Measurements from ENCODE around the gene GNG12.
"Not testable (repeated sequence)": the region's sequence is repeated elsewhere in the genome, so short reads cannot be mapped to it uniquely, and the experiment has no call there.

Gene GNG12

GRCh38 chr1:67749844-67750690 is 83.2 kb downstream of the GNG12 start:
- FAIRE-seq = no peak

DNA sequence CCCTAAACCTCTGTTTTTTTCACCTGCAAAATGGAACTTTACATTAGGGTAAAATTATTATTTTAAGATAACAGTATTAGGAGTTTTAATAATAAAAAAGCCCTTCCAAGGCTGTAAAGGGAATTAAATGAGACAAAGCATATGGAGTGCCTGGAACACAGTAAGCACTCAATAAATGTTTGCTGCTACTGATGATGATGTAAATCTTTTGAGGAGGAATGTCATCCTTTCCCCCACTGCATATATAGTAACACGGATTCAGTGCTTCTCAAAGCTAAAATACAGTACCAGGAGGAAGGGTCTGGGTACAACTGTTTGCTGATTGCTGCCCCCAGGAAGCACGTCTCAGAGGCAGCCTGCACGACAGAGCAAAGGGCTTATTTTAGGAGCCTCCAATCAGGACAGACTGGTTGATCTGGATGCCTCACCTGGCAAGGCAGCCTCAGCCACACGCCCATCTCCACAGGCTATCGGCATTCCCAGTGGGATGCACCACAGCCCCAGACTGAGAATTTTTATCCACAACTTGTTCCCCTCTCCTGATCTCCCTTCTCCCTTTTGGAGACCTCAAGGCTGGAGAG is 83.9 kb downstream of the GNG12 start:
- FAIRE-seq = no peak

GRCh38 chr1:67748630-67749029 is 84.6 kb downstream of the GNG12 start:
- no peak for FAIRE-seq

GRCh38 chr1:67747671-67748546 is 85.4 kb downstream of the GNG12 start:
- no peak for FAIRE-seq

GRCh38 chr1:67745875-67746698 is 87.2 kb downstream of the GNG12 start:
- FAIRE-seq = no peak

- no peak for FAIRE-seq
Observed at GRCh38 chr1:67743072-67743725, 90.1 kb downstream of the GNG12 start.

GRCh38 chr1:67741736-67742135 is 91.5 kb downstream of the GNG12 start:
- no peak for FAIRE-seq

- peak; percentile 47 for FAIRE-seq
Observed at GRCh38 chr1:67741121-67741520, 92.1 kb downstream of the GNG12 start.

GRCh38 chr1:67740543-67740942 is 92.7 kb downstream of the GNG12 start:
- FAIRE-seq = no peak

- no peak for FAIRE-seq
Observed at GRCh38 chr1:67739361-67739760, 93.9 kb downstream of the GNG12 start.

- no peak for FAIRE-seq
Observed at GRCh38 chr1:67738401-67738800, 94.9 kb downstream of the GNG12 start.

GRCh38 chr1:67737875-67738274 is 95.4 kb downstream of the GNG12 start:
- FAIRE-seq = no peak

GRCh38 chr1:67736750-67737149 is 96.5 kb downstream of the GNG12 start:
- FAIRE-seq = no peak

DNA sequence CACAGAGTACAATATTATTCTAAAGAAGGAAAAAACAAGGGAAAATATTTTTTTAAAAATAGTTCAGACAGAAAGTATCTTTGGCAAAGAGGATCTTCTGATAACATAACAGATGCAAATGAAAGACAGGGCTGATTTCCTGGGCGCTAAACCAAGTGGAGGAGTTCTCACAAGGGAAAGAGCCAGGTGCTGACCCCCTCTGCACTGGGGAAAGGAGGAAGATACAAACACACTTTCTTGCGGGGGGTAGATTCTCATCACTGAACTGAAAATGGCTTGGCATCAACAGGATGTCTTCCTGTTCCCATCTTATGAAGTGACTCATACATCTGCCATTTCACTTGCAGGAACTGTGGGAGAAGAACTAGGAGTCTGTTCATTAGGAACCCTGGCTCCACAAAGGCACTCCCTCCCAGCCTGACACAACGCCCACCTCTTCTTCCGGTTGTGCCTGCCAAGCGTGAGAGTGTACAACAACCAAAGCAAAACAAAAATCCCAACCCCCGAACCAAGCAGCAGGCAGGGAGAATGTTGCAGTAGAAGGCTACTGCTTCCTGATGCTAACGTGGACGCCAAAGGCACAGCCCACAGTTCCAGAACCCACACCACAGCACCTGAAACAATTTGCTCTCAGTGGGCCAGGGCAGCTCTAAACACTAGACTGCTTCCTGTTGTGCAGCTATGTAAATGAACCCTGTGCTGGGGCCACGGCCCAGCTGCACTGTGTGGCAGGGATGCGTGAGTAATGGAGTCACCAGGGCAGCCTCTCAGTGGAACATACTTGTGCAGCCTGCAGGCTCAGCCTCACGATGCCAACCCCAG is 97.2 kb downstream of the GNG12 start:
- no peak for FAIRE-seq

DNA sequence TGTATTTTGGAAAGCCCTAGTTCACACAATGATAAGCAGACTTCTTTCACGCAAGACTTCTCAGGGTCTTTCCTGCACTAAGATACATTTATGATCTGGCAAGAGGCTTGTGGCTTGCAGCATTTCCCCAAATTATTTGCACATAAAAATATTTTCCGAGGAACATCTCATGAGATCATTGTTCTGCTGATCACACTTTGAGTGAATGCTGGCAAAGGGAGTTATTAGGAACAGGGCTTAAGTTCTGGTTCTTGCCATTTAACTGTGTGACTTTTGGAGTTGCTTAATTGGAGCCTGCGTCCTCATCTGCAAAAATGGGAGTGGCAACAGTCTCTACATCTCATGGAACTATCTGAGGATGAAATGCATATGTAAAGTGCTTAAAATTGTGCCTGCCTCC is 98.1 kb downstream of the GNG12 start:
- no peak for FAIRE-seq

GRCh38 chr1:67734323-67734690 is 99.0 kb downstream of the GNG12 start:
- no peak for FAIRE-seq

DNA sequence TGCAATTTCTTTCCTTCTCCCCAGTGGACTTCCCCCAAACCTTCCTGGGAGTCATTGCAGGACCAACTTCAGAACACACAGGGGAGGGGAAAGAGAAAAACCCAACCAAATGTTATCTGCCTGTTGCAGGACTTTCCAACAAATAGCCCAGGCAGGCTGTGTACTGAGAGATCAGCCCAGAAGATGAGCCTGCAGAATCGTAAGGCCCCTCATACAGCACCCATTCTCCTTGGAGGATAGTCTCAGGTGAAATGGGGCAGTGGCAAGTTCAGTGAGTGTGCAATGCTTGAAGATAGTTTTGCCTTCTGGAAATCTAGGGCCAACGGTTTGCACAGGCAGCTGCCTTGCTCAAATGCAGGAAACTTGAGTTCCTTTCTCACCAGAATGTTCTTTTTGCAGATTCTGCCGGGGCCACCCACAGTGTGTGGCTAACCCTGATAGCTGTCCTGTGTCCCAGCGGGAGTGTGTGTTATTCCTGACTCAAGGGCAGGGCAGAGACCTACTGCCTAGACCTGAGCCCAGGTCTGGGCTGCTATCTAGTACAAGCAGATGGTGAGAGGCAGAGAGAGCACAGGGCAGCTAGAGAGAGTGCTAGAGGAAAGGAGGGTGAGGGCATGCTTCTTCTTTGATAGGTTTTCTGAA is 99.5 kb downstream of the GNG12 start:
- no peak for FAIRE-seq

GRCh38 chr1:67732750-67733151 is 100.5 kb downstream of the GNG12 start:
- no peak for FAIRE-seq

- FAIRE-seq = no peak
Observed at GRCh38 chr1:67731322-67731721, 101.9 kb downstream of the GNG12 start.

DNA sequence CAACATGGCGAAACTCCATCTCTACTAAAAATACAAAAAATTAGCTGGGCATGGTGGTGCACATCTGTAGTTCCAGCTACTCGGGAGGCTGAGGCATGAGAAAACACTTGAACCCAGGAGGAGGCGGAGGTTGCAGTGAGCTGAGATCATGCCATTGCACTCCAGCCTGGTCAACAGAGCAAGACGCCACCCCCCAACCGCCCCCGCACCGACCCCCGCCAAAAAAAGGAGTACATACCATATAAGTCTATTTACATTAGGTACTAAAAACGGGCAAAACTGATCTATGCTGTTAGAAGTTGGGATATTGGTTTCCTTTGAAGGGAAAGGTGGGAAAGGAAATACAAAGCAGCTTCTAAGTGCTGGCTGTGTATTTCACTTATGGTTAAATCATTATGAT is 103.0 kb downstream of the GNG12 start:
- FAIRE-seq = not testable (repeated sequence)

- FAIRE-seq = no peak
Observed at GRCh38 chr1:67729872-67730271, 103.4 kb downstream of the GNG12 start.
